ENCODE data around the gene FOXRED1.
"Not testable (repeated sequence)": the region's sequence is repeated elsewhere in the genome, so short reads cannot be mapped to it uniquely, and the experiment has no call there.

FOXRED1 gene

GRCh38 chr11:126277322-126277721 lies 8.4 kb downstream of the FOXRED1 start:
- DNase-seq (ENCODE audit: low spot score) (no peak), FAIRE-seq (no peak)

GRCh38 chr11:126277780-126278179 lies 8.8 kb downstream of the FOXRED1 start:
- DNase-seq (ENCODE audit: low spot score) (no peak), FAIRE-seq (no peak)

GRCh38 chr11:126279191-126279590 lies 10.2 kb downstream of the FOXRED1 start:
- DNase-seq (ENCODE audit: low spot score) (no peak), FAIRE-seq (no peak)

GRCh38 chr11:126280595-126280994 lies 11.6 kb downstream of the FOXRED1 start:
- no peak for DNase-seq (ENCODE audit: low spot score)
- no peak for FAIRE-seq

- FAIRE-seq, result no peak
- DNase-seq (ENCODE audit: low spot score), result no peak
Observed at GRCh38 chr11:126281245-126281644, 12.3 kb downstream of the FOXRED1 start.

- DNase-seq (ENCODE audit: low spot score) (no peak), FAIRE-seq (no peak)
Observed at GRCh38 chr11:126281666-126282175, 12.8 kb downstream of the FOXRED1 start.

- DNase-seq (ENCODE audit: low spot score), result no peak
- FAIRE-seq, result no peak
Observed at GRCh38 chr11:126282361-126282735, 13.4 kb downstream of the FOXRED1 start.

GRCh38 chr11:126282736-126283591 lies 14.0 kb downstream of the FOXRED1 start, which contains the start of gene TIRAP:
Gene TIRAP (plus strand): TSS chr11:126283093. CDS start chr11:126290895, 7,802 bp downstream.
- DNase-seq (ENCODE audit: low spot score), result peak; percentile 71

GRCh38 chr11:126284829-126285228 lies 15.9 kb downstream of the FOXRED1 start:
- peak; percentile 78 for DNase-seq (ENCODE audit: low spot score)
- peak; percentile 84 for FAIRE-seq

More at GRCh38 chr11:126282736-126283591, 14.0 kb downstream of the FOXRED1 start, which contains the start of gene TIRAP:
- no peak for FAIRE-seq

- DNase-seq (ENCODE audit: low spot score), result no peak
- FAIRE-seq, result no peak
Observed at GRCh38 chr11:126288237-126288636, 19.3 kb downstream of the FOXRED1 start.

- DNase-seq (ENCODE audit: low spot score) (no peak), FAIRE-seq (no peak)
Observed at GRCh38 chr11:126290887-126291286, 21.9 kb downstream of the FOXRED1 start.

GRCh38 chr11:126293726-126294125 lies 24.8 kb downstream of the FOXRED1 start:
- DNase-seq (ENCODE audit: low spot score), result no peak
- no peak for FAIRE-seq

GRCh38 chr11:126297004-126297403 lies 28.1 kb downstream of the FOXRED1 start:
- no peak for DNase-seq (ENCODE audit: low spot score)
- FAIRE-seq, result no peak

GRCh38 chr11:126303623-126304456 lies 34.9 kb downstream of the FOXRED1 start, which contains the start of gene DCPS:
Gene DCPS (plus strand): TSS chr11:126304060. CDS start chr11:126304081, 21 bp downstream.
- FAIRE-seq, result no peak

GRCh38 chr11:126304457-126305075 lies 35.6 kb downstream of the FOXRED1 start:
- DNase-seq (ENCODE audit: low spot score) (peak; percentile 6), FAIRE-seq (no peak)

More at GRCh38 chr11:126303623-126304456, 34.9 kb downstream of the FOXRED1 start, which contains the start of gene DCPS:
- peak; percentile 70 for DNase-seq (ENCODE audit: low spot score)

GRCh38 chr11:126305699-126306098 lies 36.7 kb downstream of the FOXRED1 start:
- DNase-seq (ENCODE audit: low spot score) (no peak), FAIRE-seq (no peak)

- FAIRE-seq, result no peak
- no peak for DNase-seq (ENCODE audit: low spot score)
Observed at GRCh38 chr11:126307706-126308105, 38.8 kb downstream of the FOXRED1 start.

- no peak for FAIRE-seq
Observed at GRCh38 chr11:126308271-126308671, 39.3 kb downstream of the FOXRED1 start.

GRCh38 chr11:126308771-126309170 lies 39.8 kb downstream of the FOXRED1 start:
- DNase-seq (ENCODE audit: low spot score); FAIRE-seq: not testable (repeated sequence)

More at GRCh38 chr11:126308271-126308671, 39.3 kb downstream of the FOXRED1 start:
- DNase-seq (ENCODE audit: low spot score), result no peak

GRCh38 chr11:126310200-126310991 lies 41.4 kb downstream of the FOXRED1 start:
- DNase-seq (ENCODE audit: low spot score), result peak; percentile 39

More at GRCh38 chr11:126310200-126310991, 41.4 kb downstream of the FOXRED1 start:
- no peak for FAIRE-seq

Data from RCC 7860 (cell line).